PFSK-1 (cell line): Measurements from ENCODE around the gene FAAH. TPM values are rescaled to one million over a fixed set of nuclear protein-coding genes. Genes with fewer than 3 reads are reported as not detected.

Experiments
- FOXP2 ChIP-seq: optimal IDR thresholded peaks from 2 replicates; pipeline ENCODE3; 2011; ENCODE audit warnings: borderline replicate concordance, control low read depth, inconsistent platforms; ENCODE audit not compliant: insufficient read depth; ENCODE audit errors: extremely low read length, extremely low read depth
- POLR2AphosphoS5 ChIP-seq: IDR thresholded peaks from 2 replicates; pipeline ENCODE4 v1.6.1; 2012; ENCODE audit warnings: low read depth, mild to moderate bottlenecking, control low read depth, low read length, moderate library complexity
- SIN3A ChIP-seq: IDR thresholded peaks from 2 replicates; pipeline ENCODE4 v1.6.1; 2012; ENCODE audit warnings: mild to moderate bottlenecking, low read length, moderate library complexity, borderline replicate concordance; ENCODE audit not compliant: insufficient read depth
- TAF1 ChIP-seq: IDR thresholded peaks from 2 replicates; pipeline ENCODE4 v1.6.1; 2012; ENCODE audit warnings: low read length, control low read depth, borderline replicate concordance; ENCODE audit not compliant: insufficient read depth
- polyA plus RNA-seq: library from polyadenylated mRNA; unstranded; fragments of >200 nt; gene quantifications from one replicate; pipeline ENCODE4 v1.2.1, GENCODE V29; 2012; ENCODE audit warnings: low read depth, missing spikeins; ENCODE audit not compliant: insufficient read length
- TF ChIP-seq, protein P1 (sequence below), 2 experiments: IDR thresholded peaks; 2 replicates each; pipeline versions ENCODE4 v1.6.1 to v1.8.0; 2011 to 2012; ENCODE audit warnings: low read depth in 2 of 2, low read length in 2 of 2, control low read depth in 1 of 2, inconsistent platforms in 1 of 2, mild to moderate bottlenecking in 1 of 2, moderate library complexity in 1 of 2; ENCODE audit not compliant: insufficient read depth in 1 of 2

Gene FAAH
- polyA plus RNA-seq = 6.8 TPM

DNA sequence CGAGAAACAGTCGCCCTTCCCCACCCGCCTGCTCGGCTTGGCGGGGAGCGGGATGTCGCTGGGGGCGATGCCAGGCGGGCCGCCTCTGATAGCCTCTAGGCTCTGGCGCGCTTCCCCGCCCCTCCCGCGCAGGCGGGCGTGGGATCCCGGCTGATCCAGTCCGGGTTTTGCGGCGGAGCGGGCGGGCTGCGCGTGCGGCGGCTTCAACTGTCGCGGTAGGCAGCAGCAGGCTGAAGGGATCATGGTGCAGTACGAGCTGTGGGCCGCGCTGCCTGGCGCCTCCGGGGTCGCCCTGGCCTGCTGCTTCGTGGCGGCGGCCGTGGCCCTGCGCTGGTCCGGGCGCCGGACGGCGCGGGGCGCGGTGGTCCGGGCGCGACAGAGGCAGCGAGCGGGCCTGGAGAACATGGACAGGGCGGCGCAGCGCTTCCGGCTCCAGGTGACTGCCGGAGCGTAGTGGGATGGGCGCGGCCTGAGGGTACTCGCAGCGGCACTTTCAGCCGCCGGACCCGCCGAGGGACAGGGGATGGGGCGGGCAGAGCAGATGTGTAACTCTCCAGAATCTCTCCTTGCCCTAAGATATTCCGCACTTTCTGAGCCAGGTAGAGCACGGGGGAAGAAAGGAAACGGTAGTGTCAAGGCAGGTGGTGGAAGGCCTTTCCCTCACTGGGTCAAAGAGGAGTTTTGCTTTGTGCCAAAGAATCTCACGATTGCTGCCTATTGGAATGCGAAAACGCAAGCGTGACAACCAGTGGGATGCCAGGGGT lies at the start of gene FAAH:
Gene FAAH (plus strand): TSS at position 210 of the 764 bp plus-strand sequence. CDS start 32 bp downstream, at position 242.
- TF ChIP-seq FOXP2 (no peak), POLR2AphosphoS5 (no peak), TAF1 (no peak), SIN3A (no peak)
- TF ChIP-seq, protein P1, sequence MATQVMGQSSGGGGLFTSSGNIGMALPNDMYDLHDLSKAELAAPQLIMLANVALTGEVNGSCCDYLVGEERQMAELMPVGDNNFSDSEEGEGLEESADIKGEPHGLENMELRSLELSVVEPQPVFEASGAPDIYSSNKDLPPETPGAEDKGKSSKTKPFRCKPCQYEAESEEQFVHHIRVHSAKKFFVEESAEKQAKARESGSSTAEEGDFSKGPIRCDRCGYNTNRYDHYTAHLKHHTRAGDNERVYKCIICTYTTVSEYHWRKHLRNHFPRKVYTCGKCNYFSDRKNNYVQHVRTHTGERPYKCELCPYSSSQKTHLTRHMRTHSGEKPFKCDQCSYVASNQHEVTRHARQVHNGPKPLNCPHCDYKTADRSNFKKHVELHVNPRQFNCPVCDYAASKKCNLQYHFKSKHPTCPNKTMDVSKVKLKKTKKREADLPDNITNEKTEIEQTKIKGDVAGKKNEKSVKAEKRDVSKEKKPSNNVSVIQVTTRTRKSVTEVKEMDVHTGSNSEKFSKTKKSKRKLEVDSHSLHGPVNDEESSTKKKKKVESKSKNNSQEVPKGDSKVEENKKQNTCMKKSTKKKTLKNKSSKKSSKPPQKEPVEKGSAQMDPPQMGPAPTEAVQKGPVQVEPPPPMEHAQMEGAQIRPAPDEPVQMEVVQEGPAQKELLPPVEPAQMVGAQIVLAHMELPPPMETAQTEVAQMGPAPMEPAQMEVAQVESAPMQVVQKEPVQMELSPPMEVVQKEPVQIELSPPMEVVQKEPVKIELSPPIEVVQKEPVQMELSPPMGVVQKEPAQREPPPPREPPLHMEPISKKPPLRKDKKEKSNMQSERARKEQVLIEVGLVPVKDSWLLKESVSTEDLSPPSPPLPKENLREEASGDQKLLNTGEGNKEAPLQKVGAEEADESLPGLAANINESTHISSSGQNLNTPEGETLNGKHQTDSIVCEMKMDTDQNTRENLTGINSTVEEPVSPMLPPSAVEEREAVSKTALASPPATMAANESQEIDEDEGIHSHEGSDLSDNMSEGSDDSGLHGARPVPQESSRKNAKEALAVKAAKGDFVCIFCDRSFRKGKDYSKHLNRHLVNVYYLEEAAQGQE (IDR thresholded peaks at IDR 0.05; ENCODE audit: insufficient read depth in 1 of 2, low read depth in 2 of 2, low read length in 2 of 2) = no peak

DNA sequence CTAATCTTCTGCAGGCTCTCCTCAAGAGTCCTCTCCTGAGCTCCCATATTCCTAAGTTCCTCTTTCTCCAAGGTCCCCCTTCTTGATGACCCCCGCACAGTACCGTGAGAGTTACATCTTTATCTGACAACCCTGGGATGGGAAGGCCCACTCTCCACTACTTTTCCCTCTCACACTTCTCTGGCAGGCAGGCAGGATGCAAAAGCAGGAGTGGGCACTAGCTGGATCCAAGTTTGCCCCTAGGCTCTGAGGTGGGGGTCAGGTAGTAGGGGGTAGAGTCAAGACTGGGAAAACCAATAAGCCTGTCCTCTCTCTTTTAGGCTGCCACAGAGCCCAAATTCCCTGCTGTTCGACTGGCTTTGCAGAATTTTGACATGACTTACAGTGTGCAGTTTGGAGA lies 49.6 kb upstream of the FAAH start:
- TF ChIP-seq POLR2AphosphoS5 = no peak

DNA sequence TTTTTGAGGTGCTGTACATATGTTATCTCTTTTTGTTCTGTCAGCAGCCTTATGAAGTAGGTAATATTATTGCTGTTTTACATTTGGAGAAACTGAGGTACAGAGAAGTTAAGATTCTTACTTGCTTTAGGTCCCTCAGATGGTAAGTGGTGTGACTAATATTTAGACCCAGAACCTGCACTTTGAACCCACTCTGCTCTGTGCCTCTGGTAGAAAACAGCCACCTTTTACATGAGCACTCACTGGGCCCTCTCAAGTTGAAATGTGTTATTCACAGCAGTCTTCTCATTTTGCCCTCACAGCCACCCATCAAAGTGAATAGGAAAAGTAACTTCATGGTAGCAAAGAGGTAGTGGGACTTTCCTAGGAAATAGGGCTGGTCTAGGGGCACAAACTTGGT lies 48.8 kb upstream of the FAAH start:
- TF ChIP-seq, protein P1 (IDR thresholded peaks at IDR 0.05; ENCODE audit: insufficient read depth in 1 of 2, low read depth in 2 of 2, low read length in 2 of 2) = no peak
- no peak for TF ChIP-seq POLR2AphosphoS5
- no peak for TF ChIP-seq FOXP2
- TF ChIP-seq TAF1 = no peak
- TF ChIP-seq SIN3A = no peak

DNA sequence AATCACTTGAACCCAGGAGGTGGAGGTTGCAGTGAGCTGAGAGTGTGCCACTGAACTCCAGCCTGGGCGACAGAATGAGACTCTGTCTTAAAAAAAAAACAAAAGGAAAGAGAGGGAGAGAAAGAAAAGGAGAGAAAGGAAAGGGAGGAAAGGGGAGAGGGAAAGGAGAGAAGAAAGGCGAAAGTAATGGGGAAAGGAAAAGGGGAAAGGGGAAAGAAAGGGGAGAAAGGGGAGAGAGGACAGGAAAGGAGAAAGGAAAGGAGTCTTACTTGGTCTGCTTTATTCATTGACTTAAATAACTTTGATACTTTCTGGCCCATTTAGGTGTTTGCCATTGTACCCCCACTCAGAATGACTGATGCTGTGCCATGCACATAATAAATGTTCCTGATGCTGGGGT lies 41.8 kb upstream of the FAAH start:
- TF ChIP-seq TAF1 (no peak), FOXP2 (no peak), SIN3A (no peak), POLR2AphosphoS5 (no peak)
- TF ChIP-seq, protein P1 (IDR thresholded peaks at IDR 0.05; ENCODE audit: insufficient read depth in 1 of 2, low read depth in 2 of 2, low read length in 2 of 2) = no peak

DNA sequence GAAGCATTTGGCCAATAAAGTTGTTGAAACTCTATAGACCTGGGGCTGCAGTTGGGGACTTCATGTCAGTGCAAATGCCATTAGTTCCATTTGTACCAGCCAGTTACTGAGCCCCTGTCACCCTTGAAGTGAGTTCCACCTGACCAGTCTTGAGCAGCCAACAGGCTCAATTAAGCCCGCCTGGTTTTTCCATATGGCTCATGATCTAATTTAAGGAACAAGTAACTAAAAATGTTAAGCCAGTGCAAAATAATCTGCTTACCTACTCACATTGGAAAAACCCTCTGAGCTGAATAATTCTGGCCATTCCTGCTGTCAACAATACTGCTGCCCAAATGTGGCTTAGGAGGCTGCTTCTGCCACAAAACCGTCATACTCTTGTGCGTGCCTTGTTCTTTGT lies 32.0 kb upstream of the FAAH start:
- TF ChIP-seq TAF1 (no peak), FOXP2 (no peak), SIN3A (no peak), POLR2AphosphoS5 (no peak)

DNA sequence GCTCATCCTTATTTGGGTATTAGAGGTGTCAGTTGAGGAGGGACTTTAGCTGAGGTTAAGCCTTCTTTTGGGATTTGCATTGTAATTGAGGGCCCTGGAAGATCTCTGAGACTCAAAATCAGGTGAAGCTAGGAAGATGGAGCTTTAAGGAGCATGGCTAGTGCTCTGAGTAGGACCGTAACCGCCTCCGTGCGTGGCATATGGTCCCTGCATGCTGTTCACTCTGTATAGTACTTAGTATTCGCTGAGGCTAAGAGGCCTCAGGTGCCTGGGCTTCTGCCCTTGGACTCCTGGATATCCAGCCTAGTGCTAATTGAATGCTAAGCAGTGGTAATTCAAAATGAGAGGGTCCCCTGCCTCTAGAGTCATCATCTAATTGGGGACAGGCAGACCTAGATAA lies 31.0 kb upstream of the FAAH start:
- TF ChIP-seq, protein P1 (IDR thresholded peaks at IDR 0.05; ENCODE audit: insufficient read depth in 1 of 2, low read depth in 2 of 2, low read length in 2 of 2) = no peak
- TF ChIP-seq SIN3A = no peak
- no peak for TF ChIP-seq TAF1
- no peak for TF ChIP-seq POLR2AphosphoS5
- no peak for TF ChIP-seq FOXP2
